Tibial nerve (tissue), 3 donors: ENCODE data around the gene NKG7.

ENCODE experiments used
- EP300 ChIP-seq, 2 donors: sonication (generic); formaldehyde crosslinking; IDR thresholded peaks; one replicate each; pipeline ENCODE4 v1.6.1; 2017; ENCODE audit warnings: antibody characterized with exemption in 2 of 2, mild to moderate bottlenecking in 1 of 2
- POLR2A ChIP-seq, 2 donors: fragments of 450-650 bp; IDR thresholded peaks; one replicate each; pipeline ENCODE4 v1.6.1; 2017; ENCODE audit warnings: antibody characterized with exemption in 2 of 2, mild to moderate bottlenecking in 2 of 2, moderate library complexity in 2 of 2

DNA sequence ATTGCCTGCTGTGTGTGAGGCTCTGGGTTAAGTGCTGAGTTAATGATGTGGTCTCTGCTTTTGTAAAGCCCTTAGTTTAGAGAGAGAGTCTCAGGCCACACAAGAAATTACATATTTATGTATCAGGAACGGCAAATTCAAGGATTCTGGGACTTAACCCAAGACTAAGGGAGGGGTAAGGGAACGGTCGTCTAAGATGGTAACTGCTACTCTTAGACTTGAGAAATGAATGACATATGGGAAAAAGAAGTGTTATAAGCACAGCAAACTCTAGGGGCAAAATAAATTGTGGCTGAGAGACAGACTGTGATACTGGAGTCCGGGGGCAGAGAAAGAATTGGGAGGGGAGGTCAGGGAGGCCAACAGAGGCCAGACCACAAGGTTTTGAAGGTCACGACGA is 40.7 kb downstream of the NKG7 start:
- no peak for TF ChIP-seq EP300 (IDR thresholded peaks at IDR 0.05)
- no peak for TF ChIP-seq POLR2A (IDR thresholded peaks at IDR 0.05)
